PC-9 (cell line): ENCODE results near the gene SCG2. TPM values are rescaled to one million over a fixed set of nuclear protein-coding genes. Genes with fewer than 3 reads are reported as not detected.
A peak's percentile ranks its signal among the peaks of the same experiment; 100 is the strongest.

Experiments
- BruUV-seq: library from RNA; stranded (reverse); fragments of 400-500 nt; replicated peaks from 2 replicates; lab custom pipeline; 2021; lab: Mats Ljungman, UMichigan
- CTCF ChIA-PET: fragments of 300-600 bp; sonication (Branson Sonifier 250); formaldehyde crosslinking; loops from one replicate; lab custom pipeline; 2022; ENCODE audit warnings: antibody characterized with exemption; lab: Charles Lee
- POLR2A ChIA-PET: fragments of 300-600 bp; sonication (Branson Sonifier 250); formaldehyde crosslinking; loops from one replicate; lab custom pipeline; 2022; ENCODE audit warnings: antibody characterized with exemption; ENCODE audit not compliant: unreplicated experiment; lab: Charles Lee
- DNase-seq, 2 experiments: peaks; one replicate each; pipeline versions ENCODE4 v3.0.0 to v3.0.0-alpha.2; 2015 to 2022; ENCODE audit warnings: mixed read lengths in 1 of 2
- H2AFZ ChIP-seq: fragments of 200-600 bp; sonication (generic); 2 replicates; pipeline ENCODE4 v1.8.1; 2017; ENCODE audit warnings: antibody characterized with exemption
- H3F3A ChIP-seq: fragments of 200-600 bp; sonication (generic); 2 replicates; pipeline ENCODE4 v1.8.1; 2017; ENCODE audit warnings: antibody characterized with exemption, mild to moderate bottlenecking, low read depth; ENCODE audit not compliant: insufficient read depth
- H3K27ac ChIP-seq: fragments of 200-600 bp; sonication (generic); 2 replicates; pipeline ENCODE4 v1.6.1; 2016; ENCODE audit warnings: mixed run types
- H3K27me3 ChIP-seq: fragments of 200-600 bp; sonication (generic); 2 replicates; pipeline ENCODE4 v1.6.1; 2016; ENCODE audit warnings: low read depth, mixed run types; ENCODE audit not compliant: insufficient read depth
- H3K36me3 ChIP-seq: fragments of 200-600 bp; sonication (generic); 2 replicates; pipeline ENCODE4 v1.6.1; 2016; ENCODE audit warnings: low read depth, mixed run types
- H3K4me1 ChIP-seq: fragments of 200-600 bp; sonication (generic); replicated peaks from 2 replicates; pipeline ENCODE4 v1.6.1; 2016; ENCODE audit warnings: mixed run types; ENCODE audit not compliant: insufficient read depth
- H3K4me2 ChIP-seq: fragments of 200-600 bp; sonication (generic); 2 replicates; pipeline ENCODE4 v1.6.1; 2017; ENCODE audit warnings: mixed run types
- H3K4me3 ChIP-seq: fragments of 200-600 bp; sonication (generic); 2 replicates; pipeline ENCODE4 v1.6.1; 2016; ENCODE audit warnings: mixed run types
- H3K79me2 ChIP-seq: fragments of 200-600 bp; sonication (generic); 2 replicates; pipeline ENCODE4 v1.6.1; 2017; ENCODE audit warnings: low read depth, mixed run types
- H3K9me2 ChIP-seq: fragments of 200-600 bp; sonication (generic); 2 replicates; pipeline ENCODE4 v1.8.1; 2017; ENCODE audit warnings: mild to moderate bottlenecking; ENCODE audit not compliant: insufficient read depth
- H3K9me3 ChIP-seq: fragments of 200-600 bp; sonication (generic); 2 replicates; pipeline ENCODE4 v1.8.1; 2016; ENCODE audit warnings: low read depth; ENCODE audit not compliant: insufficient read depth
- H4K20me1 ChIP-seq: fragments of 200-600 bp; sonication (generic); 2 replicates; pipeline ENCODE4 v1.8.1; 2017; ENCODE audit not compliant: insufficient read depth
- CTCF ChIP-seq: fragments of 200-600 bp; sonication (generic); conservative IDR thresholded peaks from 2 replicates; pipeline ENCODE4 v1.6.1; 2017; ENCODE audit warnings: mixed run types, antibody characterized with exemption, mild to moderate bottlenecking, moderate library complexity
- EZH2 ChIP-seq: fragments of 200-600 bp; sonication (generic); IDR thresholded peaks from 2 replicates; pipeline ENCODE4 v1.8.0; 2017; ENCODE audit warnings: antibody characterized with exemption, low read depth
- intact Hi-C: fragments of 100-400 bp; cut with micrococcal nuclease; formaldehyde crosslinking; loops from one replicate; pipeline ENCODE4 v1.10.0; 2022; ENCODE audit not compliant: unreplicated experiment
- total RNA-seq: library from RNA; stranded (reverse); gene quantifications from 2 replicates; pipeline ENCODE4 v1.2.3, GENCODE V29; 2021

Gene SCG2
- total RNA-seq, 1 experiment from 2014 or later: 0.81 TPM

- ChIA-PET POLR2A (no interaction called here), CTCF (no interaction called here)
- H3K9me2 ChIP-seq: no peaks in the 10 kb centered on the region
- no peaks in the 10 kb centered on the region for H3K36me3 ChIP-seq
- intact Hi-C loops: no loop called here
- no peaks in the 10 kb centered on the region for H3F3A ChIP-seq
- H3K4me1 ChIP-seq: peaks cover 28% of the 10 kb centered on the region
- H3K9me3 ChIP-seq: peaks cover 11% of the 10 kb centered on the region
- no peaks in the 10 kb centered on the region for H3K79me2 ChIP-seq
- no peak overlapping the region for H2AFZ ChIP-seq
- H3K27me3 ChIP-seq: no peaks in the 10 kb centered on the region
- TF ChIP-seq CTCF (no peak), EZH2 (no peak)
- H3K4me2 ChIP-seq: no peak overlapping the region
- no peak for DNase-seq
- no peak overlapping the region for H3K27ac ChIP-seq
- H4K20me1 ChIP-seq: no peaks in the 10 kb centered on the region
- BruUV-seq: no TSS peak
- no peak overlapping the region for H3K4me3 ChIP-seq
Observed at GRCh38 chr2:223588251-223588650, 13.9 kb downstream of the SCG2 start.

- TF ChIP-seq EZH2: no peak
- no peak for TF ChIP-seq CTCF
- Histone ChIP-seq H3K4me2 (no peak overlapping the region), H3K4me3 (no peak overlapping the region), H3K9me3 (peaks cover 7% of the 10 kb centered on the region; the same call in 1 of the 2 replicates), H3K36me3 (no peaks in the 10 kb centered on the region), H4K20me1 (no peaks in the 10 kb centered on the region), H3K4me1 (peaks cover 28% of the 10 kb centered on the region), H3K9me2 (no peaks in the 10 kb centered on the region), H2AFZ (no peak overlapping the region), H3F3A (no peaks in the 10 kb centered on the region), H3K79me2 (no peaks in the 10 kb centered on the region), H3K27ac (no peak overlapping the region), H3K27me3 (no peaks in the 10 kb centered on the region)
- CTCF ChIA-PET: no interaction called here
- no TSS peak for BruUV-seq
- DNase-seq: no peak
- intact Hi-C loops: no loop called here
- POLR2A ChIA-PET: interaction anchor here (0.5 kb wide), 1 partner anchor 71 kb away, joined by 5 read pairs; no protein-coding TSS in a partner anchor
Observed at GRCh38 chr2:223587301-223587700, 14.9 kb downstream of the SCG2 start.

GRCh38 chr2:223586261-223586660 is 15.9 kb downstream of the SCG2 start:
- CTCF ChIA-PET: no interaction called here
- Histone ChIP-seq H3K36me3 (no peaks in the 10 kb centered on the region), H3K4me3 (no peak overlapping the region), H3F3A (no peaks in the 10 kb centered on the region), H3K79me2 (no peaks in the 10 kb centered on the region), H4K20me1 (no peaks in the 10 kb centered on the region), H3K4me2 (peak overlapping the region; percentile 2; the same call in 1 of the 2 replicates), H3K27me3 (no peaks in the 10 kb centered on the region), H3K27ac (no peak overlapping the region), H3K9me2 (no peaks in the 10 kb centered on the region), H3K4me1 (peaks cover 26% of the 10 kb centered on the region), H3K9me3 (peaks cover 7% of the 10 kb centered on the region; the same call in 1 of the 2 replicates), H2AFZ (0 out of 2 replicates have a peak overlapping the region, but pooled peaks have one; percentile 9)
- intact Hi-C loops: no loop called here
- no TSS peak for BruUV-seq
- POLR2A ChIA-PET: interaction anchor here (0.8 kb wide), 1 partner anchor 11 kb away, joined by 6 read pairs; no protein-coding TSS in a partner anchor
- DNase-seq: peak in 1 of 2 experiments; percentile 53
- TF ChIP-seq EZH2 (no peak), CTCF (no peak)
